GM12875 (cell line): Measurements from ENCODE around the gene ZNF594.

Source experiments
- H3K4me3 ChIP-seq: one replicate; pipeline ENCODE4 v1.5.1; 2011; ENCODE audit warnings: low read depth, low read length, control low read depth
- TF ChIP-seq, protein P1 (sequence below): IDR thresholded peaks from 2 replicates; pipeline ENCODE4 v1.5.1; 2011; ENCODE audit warnings: low read depth, mild to moderate bottlenecking, control low read depth, inconsistent platforms, low read length, moderate library complexity, borderline replicate concordance; ENCODE audit not compliant: insufficient read depth

The ZNF594 gene

DNA sequence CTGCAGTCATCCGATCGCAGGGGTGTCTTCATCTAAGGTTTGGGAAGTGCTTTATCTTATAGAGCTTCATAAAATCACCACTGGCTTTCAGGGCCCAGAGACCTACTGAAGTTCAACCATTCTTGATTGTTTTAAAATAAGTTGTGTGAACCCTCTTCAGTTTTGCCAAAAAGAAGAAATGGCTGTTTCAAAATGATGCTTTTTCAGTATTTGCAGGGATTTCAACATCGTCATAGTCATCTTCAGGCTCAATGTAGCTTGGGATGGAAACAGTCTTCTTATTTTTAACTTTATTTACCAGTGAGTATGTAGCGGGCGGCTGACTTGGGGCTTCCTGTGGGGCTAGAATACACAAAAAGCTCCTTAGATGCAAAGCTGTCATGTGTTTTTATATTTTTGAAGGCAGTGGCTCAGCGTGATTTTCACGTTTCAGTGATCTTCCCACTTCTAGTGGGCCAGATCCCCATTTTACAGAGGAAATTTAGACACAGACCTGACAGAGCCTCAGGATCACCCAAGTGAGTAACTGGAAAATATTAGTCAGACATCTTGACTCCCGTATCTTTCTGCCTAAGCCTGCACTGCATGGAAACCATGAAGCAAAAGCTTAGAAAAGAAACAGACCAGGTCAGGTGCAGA, 19.1 kb upstream of the ZNF594 start:
- H3K4me3 ChIP-seq, result no peak overlapping the region
- TF ChIP-seq, protein P1, sequence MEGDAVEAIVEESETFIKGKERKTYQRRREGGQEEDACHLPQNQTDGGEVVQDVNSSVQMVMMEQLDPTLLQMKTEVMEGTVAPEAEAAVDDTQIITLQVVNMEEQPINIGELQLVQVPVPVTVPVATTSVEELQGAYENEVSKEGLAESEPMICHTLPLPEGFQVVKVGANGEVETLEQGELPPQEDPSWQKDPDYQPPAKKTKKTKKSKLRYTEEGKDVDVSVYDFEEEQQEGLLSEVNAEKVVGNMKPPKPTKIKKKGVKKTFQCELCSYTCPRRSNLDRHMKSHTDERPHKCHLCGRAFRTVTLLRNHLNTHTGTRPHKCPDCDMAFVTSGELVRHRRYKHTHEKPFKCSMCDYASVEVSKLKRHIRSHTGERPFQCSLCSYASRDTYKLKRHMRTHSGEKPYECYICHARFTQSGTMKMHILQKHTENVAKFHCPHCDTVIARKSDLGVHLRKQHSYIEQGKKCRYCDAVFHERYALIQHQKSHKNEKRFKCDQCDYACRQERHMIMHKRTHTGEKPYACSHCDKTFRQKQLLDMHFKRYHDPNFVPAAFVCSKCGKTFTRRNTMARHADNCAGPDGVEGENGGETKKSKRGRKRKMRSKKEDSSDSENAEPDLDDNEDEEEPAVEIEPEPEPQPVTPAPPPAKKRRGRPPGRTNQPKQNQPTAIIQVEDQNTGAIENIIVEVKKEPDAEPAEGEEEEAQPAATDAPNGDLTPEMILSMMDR, result no peak

DNA sequence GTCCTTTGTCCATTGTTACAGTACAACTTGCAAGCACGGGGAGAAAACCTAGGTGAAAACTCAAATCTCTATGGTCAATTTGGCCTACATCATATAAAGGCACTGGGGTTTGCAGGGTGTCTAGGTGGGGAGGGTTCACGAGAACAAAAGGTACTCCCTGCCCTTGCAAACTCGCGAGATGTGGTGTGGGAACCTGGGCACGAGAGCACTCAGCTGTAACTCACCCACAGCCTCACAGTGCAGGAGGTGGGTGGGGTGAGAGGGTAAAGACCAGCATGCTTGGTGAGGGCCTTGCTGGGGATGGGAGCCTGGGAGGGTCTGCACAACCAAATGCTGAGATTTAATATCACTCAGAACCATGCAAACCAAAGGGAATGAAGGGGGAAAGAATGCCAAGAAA, 18.4 kb upstream of the ZNF594 start:
- H3K4me3 ChIP-seq, result no peak overlapping the region
- TF ChIP-seq, protein P1, result no peak

DNA sequence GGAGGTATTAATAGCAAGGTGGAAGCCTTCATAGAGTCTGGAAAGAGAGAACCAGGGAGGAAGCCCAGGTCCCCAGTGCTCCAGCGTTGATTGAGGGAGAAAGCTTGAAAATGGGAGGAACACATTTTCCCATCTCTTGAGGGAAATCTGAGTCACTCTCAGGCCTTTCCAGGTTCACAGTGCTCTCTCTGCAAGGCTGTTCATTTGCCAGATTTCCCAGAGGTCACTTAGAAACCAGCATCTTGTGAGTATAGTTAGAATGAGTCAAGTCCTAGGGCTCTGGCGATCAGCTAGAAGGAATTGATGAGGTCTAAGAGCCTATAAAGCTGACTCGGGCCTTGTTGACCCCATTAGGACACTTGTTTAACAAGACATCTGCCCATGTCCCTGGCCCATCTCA, 17.7 kb upstream of the ZNF594 start:
- H3K4me3 ChIP-seq, result no peak overlapping the region
- TF ChIP-seq, protein P1, result no peak

DNA sequence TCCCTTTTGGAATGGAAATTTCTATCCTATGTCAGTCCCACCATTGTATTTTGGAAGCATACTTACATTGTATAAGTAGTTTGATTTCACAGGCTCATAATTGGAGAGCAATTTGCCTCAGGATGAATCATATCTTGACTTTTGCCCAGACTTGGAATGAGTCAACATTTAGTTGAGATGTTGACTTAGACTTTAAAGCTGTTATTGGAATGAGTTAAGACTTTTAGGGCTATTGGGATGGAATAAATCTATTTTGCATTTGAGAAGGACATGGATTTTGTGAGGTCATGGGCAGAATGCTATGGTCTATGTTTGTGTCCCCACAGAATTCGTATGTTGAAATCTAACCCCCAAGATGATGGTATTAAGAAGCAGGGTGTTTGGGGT, 12.2 kb upstream of the ZNF594 start:
- H3K4me3 ChIP-seq, result no peak overlapping the region
- TF ChIP-seq, protein P1, result no peak

DNA sequence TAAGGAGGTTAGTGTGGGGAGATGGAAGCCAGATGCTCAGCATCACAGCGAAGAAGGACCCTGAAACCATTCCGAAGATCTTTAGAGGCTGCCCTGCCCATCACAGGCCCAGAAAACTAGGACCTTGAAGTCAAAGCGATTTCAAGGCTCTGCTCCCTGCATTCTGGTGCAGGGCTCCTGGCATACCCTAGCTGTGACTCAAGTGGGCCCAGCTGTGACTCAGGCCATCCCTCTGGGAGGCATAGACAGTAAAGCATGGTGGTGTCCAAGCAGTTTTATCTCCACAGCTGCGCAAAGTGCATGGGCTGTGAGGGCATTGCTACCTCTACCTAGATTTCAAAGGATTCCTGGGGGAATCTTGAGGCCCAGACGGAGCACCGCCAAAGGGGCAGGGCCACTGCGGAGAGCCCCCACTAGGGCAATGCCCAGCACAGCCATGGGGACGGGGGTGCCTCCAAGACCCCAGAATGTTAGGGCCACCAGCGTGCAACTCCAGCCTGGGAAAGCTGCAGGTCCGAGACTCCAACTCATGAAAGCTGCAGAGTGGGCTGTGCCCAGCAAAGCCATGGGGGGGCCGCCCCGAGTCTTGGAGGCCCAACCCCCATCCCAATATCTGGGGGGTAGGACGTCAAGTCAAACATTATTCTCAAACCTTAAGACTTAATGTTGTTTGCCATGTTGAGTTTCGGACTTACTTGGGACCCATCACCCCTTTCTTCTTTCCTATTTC, 11.7 kb upstream of the ZNF594 start:
- no peak overlapping the region for H3K4me3 ChIP-seq
- TF ChIP-seq, protein P1, result no peak

DNA sequence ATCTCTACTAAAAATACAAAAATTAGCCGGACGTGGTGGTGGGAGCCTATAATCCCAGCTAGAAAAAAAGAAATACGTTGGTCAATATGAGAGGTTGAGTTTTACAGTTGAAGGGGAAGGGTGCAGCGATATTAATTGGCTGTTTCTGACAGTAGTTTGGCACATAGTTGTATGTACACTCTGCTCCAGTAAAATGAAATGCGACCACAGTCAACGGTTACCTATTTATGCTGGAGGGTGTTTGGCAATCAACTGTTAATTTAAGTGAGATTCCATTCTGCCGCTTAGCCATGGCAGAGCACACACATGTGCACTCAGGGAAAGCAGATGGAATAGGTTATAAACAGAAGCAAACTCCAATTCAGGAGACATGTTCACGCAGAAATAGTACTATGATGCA, 9.3 kb upstream of the ZNF594 start:
- H3K4me3 ChIP-seq, result no peak overlapping the region

DNA sequence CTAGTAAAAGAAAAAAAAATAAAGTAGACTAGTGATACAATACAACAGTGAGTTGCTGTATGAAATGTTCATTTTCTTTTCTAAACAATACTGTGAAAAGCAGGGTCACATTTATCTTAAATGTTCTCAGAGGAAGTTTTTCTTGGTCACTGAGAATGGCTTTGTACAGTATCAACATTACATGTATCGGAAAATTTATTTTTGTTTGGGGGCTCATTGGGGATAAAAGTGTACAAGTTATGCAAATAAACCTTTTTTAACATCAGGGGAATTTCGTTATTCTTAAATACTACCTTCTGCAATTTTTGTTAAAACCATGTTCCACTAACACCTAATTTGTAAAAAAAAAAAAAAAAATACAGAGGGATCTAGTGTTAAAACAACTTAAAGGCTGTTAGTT, 8.7 kb upstream of the ZNF594 start:
- no peak overlapping the region for H3K4me3 ChIP-seq
- TF ChIP-seq, protein P1, result no peak

More for the DNA sequence above, 9.3 kb upstream of the ZNF594 start:
- TF ChIP-seq, protein P1, result no peak
